GM10266 (cell line): ENCODE data around the gene DSP.

Source experiments
- DNase-seq: peaks from one replicate; pipeline ENCODE4 v3.0.0; 2012; ENCODE audit errors: extremely low spot score
- TF ChIP-seq, protein P1 (sequence below): IDR thresholded peaks from 2 replicates; pipeline ENCODE4 v1.5.1; 2012; ENCODE audit warnings: mild to moderate bottlenecking, low read depth; ENCODE audit not compliant: control insufficient read depth, insufficient read depth; ENCODE audit errors: missing control alignments

DSP gene

GRCh38 chr6:7559651-7560385 lies 18.3 kb downstream of the DSP start:
- no peak for DNase-seq

GRCh38 chr6:7561153-7561964 lies 19.9 kb downstream of the DSP start:
- DNase-seq: no peak
- TF ChIP-seq, protein P1, sequence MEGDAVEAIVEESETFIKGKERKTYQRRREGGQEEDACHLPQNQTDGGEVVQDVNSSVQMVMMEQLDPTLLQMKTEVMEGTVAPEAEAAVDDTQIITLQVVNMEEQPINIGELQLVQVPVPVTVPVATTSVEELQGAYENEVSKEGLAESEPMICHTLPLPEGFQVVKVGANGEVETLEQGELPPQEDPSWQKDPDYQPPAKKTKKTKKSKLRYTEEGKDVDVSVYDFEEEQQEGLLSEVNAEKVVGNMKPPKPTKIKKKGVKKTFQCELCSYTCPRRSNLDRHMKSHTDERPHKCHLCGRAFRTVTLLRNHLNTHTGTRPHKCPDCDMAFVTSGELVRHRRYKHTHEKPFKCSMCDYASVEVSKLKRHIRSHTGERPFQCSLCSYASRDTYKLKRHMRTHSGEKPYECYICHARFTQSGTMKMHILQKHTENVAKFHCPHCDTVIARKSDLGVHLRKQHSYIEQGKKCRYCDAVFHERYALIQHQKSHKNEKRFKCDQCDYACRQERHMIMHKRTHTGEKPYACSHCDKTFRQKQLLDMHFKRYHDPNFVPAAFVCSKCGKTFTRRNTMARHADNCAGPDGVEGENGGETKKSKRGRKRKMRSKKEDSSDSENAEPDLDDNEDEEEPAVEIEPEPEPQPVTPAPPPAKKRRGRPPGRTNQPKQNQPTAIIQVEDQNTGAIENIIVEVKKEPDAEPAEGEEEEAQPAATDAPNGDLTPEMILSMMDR: no peak

More at GRCh38 chr6:7559651-7560385, 18.3 kb downstream of the DSP start:
- TF ChIP-seq, protein P1: no peak

DNA sequence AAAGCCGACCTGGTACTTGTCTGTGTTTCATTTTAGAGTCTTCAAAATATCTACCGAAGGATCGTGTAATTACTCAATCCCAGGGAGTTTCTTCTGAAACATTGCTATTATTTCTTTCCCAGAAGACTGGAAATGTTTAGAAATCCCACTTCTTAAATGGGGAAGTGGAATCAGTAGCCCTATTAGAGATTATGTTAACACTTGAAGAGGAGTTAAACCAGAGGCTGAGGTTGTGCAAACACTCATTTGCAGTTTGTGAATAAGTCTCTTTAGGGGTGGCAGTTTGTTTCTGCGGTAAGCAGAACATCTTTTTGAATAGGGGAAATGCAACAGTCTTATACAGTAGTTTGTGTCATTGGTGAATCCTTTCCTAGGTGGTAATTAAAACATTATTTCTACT lies 21.3 kb downstream of the DSP start:
- DNase-seq: no peak
- TF ChIP-seq, protein P1: no peak

GRCh38 chr6:7566107-7566506 lies 24.6 kb downstream of the DSP start:
- DNase-seq: no peak
- TF ChIP-seq, protein P1: no peak

DNA sequence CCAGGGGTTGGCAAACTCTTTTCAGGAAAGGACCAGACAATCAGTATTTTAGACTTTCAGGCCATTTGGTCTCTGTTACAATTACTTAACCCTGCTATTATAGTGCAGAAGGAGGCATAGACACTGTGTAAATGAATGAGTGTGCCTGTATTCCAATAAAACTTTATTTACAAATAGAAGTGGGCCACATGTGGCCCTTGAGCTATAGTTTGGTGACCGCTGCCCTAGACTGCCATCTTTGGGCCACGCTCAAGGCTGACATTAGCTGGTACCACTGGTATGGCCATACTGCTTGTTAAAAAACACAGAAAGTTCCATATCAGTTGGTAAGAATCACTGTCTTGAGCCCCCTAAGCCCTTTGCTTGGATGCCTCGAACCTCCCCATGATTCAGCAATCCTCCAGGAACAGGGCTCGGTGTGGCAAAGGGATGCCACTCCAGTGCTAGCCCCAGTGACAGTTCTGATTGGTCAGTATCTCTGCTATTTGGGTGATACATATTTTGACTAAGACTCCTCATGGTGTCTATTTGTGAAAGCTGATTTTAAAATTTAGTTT lies 25.2 kb downstream of the DSP start:
- no peak for DNase-seq

DNA sequence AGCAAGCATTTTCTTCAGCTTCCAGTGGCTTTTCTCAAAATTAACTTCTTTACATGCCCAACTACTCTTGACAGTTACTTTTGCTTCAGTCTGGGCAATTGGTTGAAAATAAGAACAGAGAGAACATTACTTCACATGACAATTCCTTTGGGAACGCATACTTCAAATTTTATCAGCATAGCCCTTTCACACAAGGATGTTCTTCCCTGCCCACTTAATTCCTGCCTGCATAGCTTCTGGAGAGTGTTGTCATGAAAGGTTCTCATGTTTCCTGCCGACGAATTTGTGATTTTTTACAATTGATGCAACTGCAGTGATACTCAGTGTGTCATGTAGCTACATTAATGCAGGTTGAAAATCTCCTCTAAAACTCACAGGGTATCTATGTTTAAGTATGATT lies 26.6 kb downstream of the DSP start:
- TF ChIP-seq, protein P1: no peak
- DNase-seq: no peak

More for the DNA sequence above, 25.2 kb downstream of the DSP start:
- TF ChIP-seq, protein P1: no peak
